ENCODE measurements around the gene PRDM8.

Gene PRDM8

DNA sequence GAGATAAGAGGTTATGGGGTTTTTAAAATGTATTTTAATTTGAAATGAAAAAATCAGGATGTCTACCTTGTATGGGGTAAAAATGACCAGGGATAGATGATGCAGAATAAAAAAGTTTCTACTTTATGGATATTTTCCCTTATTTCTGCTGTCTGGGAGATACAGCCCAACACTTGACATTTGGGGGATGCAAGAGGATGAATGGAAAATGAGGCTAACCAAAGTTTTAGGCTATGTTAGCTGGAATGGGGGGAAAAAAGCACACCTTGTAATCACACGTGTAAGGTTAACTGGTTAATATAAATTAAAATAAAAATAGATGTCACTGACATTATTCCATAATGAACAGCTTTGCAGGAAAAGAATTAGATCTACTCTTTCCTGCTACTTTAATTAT is 1.1 kb downstream of the PRDM8 start:
- Histone ChIP-seq H3K4me2 (ENCODE audit: low read length) (no peak overlapping the region), H4K20me1 (ENCODE audit: insufficient read depth, low read length) (no peaks in the 10 kb centered on the region), H3K79me2 (ENCODE audit: low read length) (no peaks in the 10 kb centered on the region), H3K4me1 (ENCODE audit: low read length) (no peaks in the 10 kb centered on the region), H3K36me3 (replicated peaks; ENCODE audit: low read depth, low read length) (no peaks in the 10 kb centered on the region), H3K9ac (ENCODE audit: low read length) (no peak overlapping the region), H3K27ac (ENCODE audit: low read length) (no peak overlapping the region), H2AFZ (ENCODE audit: low read depth, low read length) (no peak overlapping the region), H3K27me3 (ENCODE audit: low read depth, low read length) (no peaks in the 10 kb centered on the region), H3K4me3 (ENCODE audit: low read length) (no peak overlapping the region), H3K9me3 (ENCODE audit: insufficient read depth, low read length) (no peaks in the 10 kb centered on the region)
- TF ChIP-seq, protein P1, sequence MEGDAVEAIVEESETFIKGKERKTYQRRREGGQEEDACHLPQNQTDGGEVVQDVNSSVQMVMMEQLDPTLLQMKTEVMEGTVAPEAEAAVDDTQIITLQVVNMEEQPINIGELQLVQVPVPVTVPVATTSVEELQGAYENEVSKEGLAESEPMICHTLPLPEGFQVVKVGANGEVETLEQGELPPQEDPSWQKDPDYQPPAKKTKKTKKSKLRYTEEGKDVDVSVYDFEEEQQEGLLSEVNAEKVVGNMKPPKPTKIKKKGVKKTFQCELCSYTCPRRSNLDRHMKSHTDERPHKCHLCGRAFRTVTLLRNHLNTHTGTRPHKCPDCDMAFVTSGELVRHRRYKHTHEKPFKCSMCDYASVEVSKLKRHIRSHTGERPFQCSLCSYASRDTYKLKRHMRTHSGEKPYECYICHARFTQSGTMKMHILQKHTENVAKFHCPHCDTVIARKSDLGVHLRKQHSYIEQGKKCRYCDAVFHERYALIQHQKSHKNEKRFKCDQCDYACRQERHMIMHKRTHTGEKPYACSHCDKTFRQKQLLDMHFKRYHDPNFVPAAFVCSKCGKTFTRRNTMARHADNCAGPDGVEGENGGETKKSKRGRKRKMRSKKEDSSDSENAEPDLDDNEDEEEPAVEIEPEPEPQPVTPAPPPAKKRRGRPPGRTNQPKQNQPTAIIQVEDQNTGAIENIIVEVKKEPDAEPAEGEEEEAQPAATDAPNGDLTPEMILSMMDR (IDR thresholded peaks at IDR 0.05; ENCODE audit: low read depth, low read length) = no peak
- no peak for TF ChIP-seq EZH2phosphoT487 (IDR thresholded peaks at IDR 0.05; ENCODE audit: low read depth)

DNA sequence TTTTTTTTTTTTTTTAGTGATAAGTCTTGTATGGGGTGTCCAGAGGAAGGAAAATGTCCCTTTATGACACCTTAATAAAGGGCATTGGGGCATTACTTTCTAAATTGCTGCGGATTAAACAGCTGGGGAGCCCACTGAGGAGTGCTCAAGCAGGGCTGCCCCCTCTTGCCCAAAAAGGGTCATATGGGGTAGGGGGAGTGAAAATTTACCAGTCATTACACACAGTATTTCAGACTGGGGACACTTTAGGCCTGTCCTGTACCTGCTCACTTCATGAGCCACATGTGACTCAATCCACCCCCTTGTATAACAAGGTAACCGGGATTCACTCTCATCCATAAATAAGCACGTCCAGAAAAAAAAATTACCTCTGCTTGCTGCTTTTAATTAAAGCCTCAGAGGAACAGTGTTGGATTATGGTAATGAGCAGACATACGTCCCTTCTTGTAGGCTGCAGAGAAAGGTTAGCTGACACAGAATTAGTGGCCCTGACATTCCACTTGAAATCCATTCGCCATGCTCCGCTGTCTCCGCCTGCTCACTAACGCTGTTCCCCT is 1.8 kb downstream of the PRDM8 start:
- no peak overlapping the region for H3K4me2 ChIP-seq (ENCODE audit: low read length)
- H3K9ac ChIP-seq (ENCODE audit: low read length) = no peak overlapping the region
- no peaks in the 10 kb centered on the region for H3K36me3 ChIP-seq (replicated peaks; ENCODE audit: low read depth, low read length)
- TF ChIP-seq, protein P1 (IDR thresholded peaks at IDR 0.05; ENCODE audit: low read depth, low read length) = no peak
- no peak for TF ChIP-seq EZH2phosphoT487 (IDR thresholded peaks at IDR 0.05; ENCODE audit: low read depth)
- no peaks in the 10 kb centered on the region for H3K4me1 ChIP-seq (ENCODE audit: low read length)
- no peaks in the 10 kb centered on the region for H3K27me3 ChIP-seq (ENCODE audit: low read depth, low read length)
- no peaks in the 10 kb centered on the region for H3K79me2 ChIP-seq (ENCODE audit: low read length)
- H4K20me1 ChIP-seq (ENCODE audit: insufficient read depth, low read length) = no peaks in the 10 kb centered on the region
- H3K4me3 ChIP-seq (ENCODE audit: low read length) = no peak overlapping the region
- H2AFZ ChIP-seq (ENCODE audit: low read depth, low read length) = no peak overlapping the region
- no peaks in the 10 kb centered on the region for H3K9me3 ChIP-seq (ENCODE audit: insufficient read depth, low read length)
- no peak overlapping the region for H3K27ac ChIP-seq (ENCODE audit: low read length)

DNA sequence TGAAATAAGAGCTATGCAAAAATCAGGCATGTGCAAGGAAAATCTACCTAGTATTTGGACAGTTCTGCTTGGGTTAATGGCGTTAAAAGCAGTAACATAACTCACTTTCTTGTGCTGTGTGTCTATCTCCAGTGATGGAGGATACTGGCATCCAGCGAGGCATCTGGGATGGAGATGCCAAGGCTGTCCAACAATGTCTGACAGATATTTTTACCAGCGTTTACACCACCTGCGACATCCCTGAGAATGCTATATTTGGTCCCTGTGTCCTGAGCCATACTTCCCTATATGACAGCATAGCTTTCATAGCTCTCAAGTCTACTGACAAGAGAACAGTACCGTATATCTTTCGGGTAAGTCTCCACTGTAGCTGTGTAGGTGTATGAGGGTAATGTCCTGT is 2.6 kb downstream of the PRDM8 start:
- no peaks in the 10 kb centered on the region for H3K27me3 ChIP-seq (ENCODE audit: low read depth, low read length)
- no peak overlapping the region for H3K27ac ChIP-seq (ENCODE audit: low read length)
- H2AFZ ChIP-seq (ENCODE audit: low read depth, low read length) = no peak overlapping the region
- H3K9ac ChIP-seq (ENCODE audit: low read length) = no peak overlapping the region
- TF ChIP-seq EZH2phosphoT487 (IDR thresholded peaks at IDR 0.05; ENCODE audit: low read depth) = no peak
- TF ChIP-seq, protein P1 (IDR thresholded peaks at IDR 0.05; ENCODE audit: low read depth, low read length) = no peak
- H4K20me1 ChIP-seq (ENCODE audit: insufficient read depth, low read length) = no peaks in the 10 kb centered on the region
- H3K4me1 ChIP-seq (ENCODE audit: low read length) = no peaks in the 10 kb centered on the region
- no peaks in the 10 kb centered on the region for H3K79me2 ChIP-seq (ENCODE audit: low read length)
- H3K4me2 ChIP-seq (ENCODE audit: low read length) = no peak overlapping the region
- H3K4me3 ChIP-seq (ENCODE audit: low read length) = no peak overlapping the region
- H3K9me3 ChIP-seq (ENCODE audit: insufficient read depth, low read length) = no peaks in the 10 kb centered on the region
- H3K36me3 ChIP-seq (replicated peaks; ENCODE audit: low read depth, low read length) = no peaks in the 10 kb centered on the region

DNA sequence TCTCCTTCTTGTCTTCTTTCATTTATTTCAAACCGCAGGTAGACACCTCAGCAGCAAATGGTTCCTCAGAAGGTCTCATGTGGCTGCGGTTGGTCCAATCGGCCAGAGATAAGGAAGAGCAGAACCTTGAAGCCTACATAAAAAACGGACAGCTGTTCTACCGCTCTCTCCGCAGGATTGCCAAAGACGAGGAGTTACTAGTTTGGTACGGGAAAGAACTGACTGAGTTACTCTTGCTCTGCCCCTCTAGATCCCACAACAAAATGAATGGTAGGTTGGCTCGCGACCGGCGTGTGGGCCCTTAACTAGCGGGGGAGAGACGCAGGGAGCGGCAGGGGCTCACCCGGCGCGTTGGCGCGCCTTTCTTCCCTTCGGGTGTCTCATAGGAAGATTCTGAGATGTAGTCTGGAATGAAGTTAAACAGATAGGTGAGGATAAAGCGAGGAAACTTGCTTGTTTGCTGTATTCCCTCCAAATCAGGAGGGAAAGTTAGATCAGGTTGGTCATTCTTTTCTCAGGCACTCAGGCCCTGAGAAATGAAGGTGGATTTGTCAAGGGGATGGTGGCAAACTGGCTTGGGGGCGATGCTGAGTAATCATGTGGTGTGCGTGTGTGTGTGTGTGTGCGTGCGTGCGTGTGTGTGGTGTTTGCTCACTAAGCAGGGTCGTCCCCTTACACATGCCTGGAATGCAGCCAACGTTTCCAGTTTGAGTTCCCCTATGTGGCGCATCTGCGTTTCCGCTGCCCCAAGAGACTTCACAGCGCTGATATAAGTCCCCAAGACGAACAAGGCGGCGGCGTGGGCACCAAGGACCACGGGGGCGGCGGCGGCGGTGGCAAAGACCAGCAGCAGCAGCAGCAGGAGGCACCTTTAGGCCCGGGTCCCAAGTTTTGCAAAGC is 4.2 kb downstream of the PRDM8 start:
- no peak overlapping the region for H3K4me2 ChIP-seq (ENCODE audit: low read length)
- no peak for TF ChIP-seq EZH2phosphoT487 (IDR thresholded peaks at IDR 0.05; ENCODE audit: low read depth)
- TF ChIP-seq, protein P1 (IDR thresholded peaks at IDR 0.05; ENCODE audit: low read depth, low read length) = no peak
- H3K27me3 ChIP-seq (ENCODE audit: low read depth, low read length) = no peaks in the 10 kb centered on the region
- H3K9me3 ChIP-seq (ENCODE audit: insufficient read depth, low read length) = no peaks in the 10 kb centered on the region
- H3K4me1 ChIP-seq (ENCODE audit: low read length) = no peaks in the 10 kb centered on the region
- no peaks in the 10 kb centered on the region for H4K20me1 ChIP-seq (ENCODE audit: insufficient read depth, low read length)
- H2AFZ ChIP-seq (ENCODE audit: low read depth, low read length) = no peak overlapping the region
- H3K4me3 ChIP-seq (ENCODE audit: low read length) = no peak overlapping the region
- no peak overlapping the region for H3K9ac ChIP-seq (ENCODE audit: low read length)
- H3K79me2 ChIP-seq (ENCODE audit: low read length) = no peaks in the 10 kb centered on the region
- no peaks in the 10 kb centered on the region for H3K36me3 ChIP-seq (replicated peaks; ENCODE audit: low read depth, low read length)
- no peak overlapping the region for H3K27ac ChIP-seq (ENCODE audit: low read length)
